GM23338 (cell line): Measurements from ENCODE around the gene SNX2. TPM values are rescaled to one million over a fixed set of nuclear protein-coding genes. Genes with fewer than 3 reads are reported as not detected.

Experiments
- ATAC-seq: fragments of 200-7000 bp; cut with Tn5 transposase; 3 replicates; pipeline ENCODE4 v1.9.1; 2020
- DNase-seq: peaks from one replicate; pipeline ENCODE4 v3.0.0-alpha.2; 2015; ENCODE audit warnings: low spot score
- H2AFZ ChIP-seq: fragments of 200-600 bp; sonication (generic); 2 replicates; pipeline ENCODE4 v1.8.0; 2016; ENCODE audit warnings: antibody characterized with exemption, mild to moderate bottlenecking, moderate library complexity
- H3F3A ChIP-seq: fragments of 200-600 bp; sonication (generic); replicated peaks from 2 replicates; pipeline ENCODE4 v1.8.0; 2017; ENCODE audit warnings: antibody characterized with exemption, mixed run types, low read depth
- H3K27ac ChIP-seq: fragments of 200-600 bp; sonication (generic); 2 replicates; pipeline ENCODE4 v1.6.1; 2016; ENCODE audit warnings: low read depth
- H3K27me3 ChIP-seq: fragments of 200-600 bp; sonication (generic); 2 replicates; pipeline ENCODE4 v1.8.0; 2016; ENCODE audit warnings: mild to moderate bottlenecking, mixed run types, moderate library complexity; ENCODE audit not compliant: insufficient read depth
- H3K36me3 ChIP-seq: fragments of 200-600 bp; sonication (generic); 2 replicates; pipeline ENCODE4 v1.8.0; 2016; ENCODE audit warnings: mild to moderate bottlenecking; ENCODE audit not compliant: insufficient read depth
- H3K4me1 ChIP-seq: fragments of 200-600 bp; sonication (generic); 2 replicates; pipeline ENCODE4 v1.8.0; 2016; ENCODE audit warnings: mild to moderate bottlenecking, moderate library complexity; ENCODE audit not compliant: insufficient read depth
- H3K4me2 ChIP-seq: fragments of 200-600 bp; sonication (generic); 2 replicates; pipeline ENCODE4 v1.7.1; 2017; ENCODE audit warnings: mixed run types
- H3K4me3 ChIP-seq: fragments of 200-600 bp; sonication (generic); 2 replicates; pipeline ENCODE4 v1.6.1; 2016; ENCODE audit warnings: mixed run types
- H3K79me2 ChIP-seq: fragments of 200-600 bp; sonication (generic); replicated peaks from 2 replicates; pipeline ENCODE4 v1.8.0; 2017; ENCODE audit warnings: mild to moderate bottlenecking; ENCODE audit not compliant: insufficient read depth
- H3K9me2 ChIP-seq: fragments of 200-600 bp; sonication (generic); 2 replicates; pipeline ENCODE4 v1.8.0; 2017; ENCODE audit not compliant: insufficient read depth
- H4K20me1 ChIP-seq: fragments of 200-600 bp; sonication (generic); replicated peaks from 2 replicates; pipeline ENCODE4 v1.8.0; 2017; ENCODE audit warnings: mild to moderate bottlenecking; ENCODE audit not compliant: insufficient read depth
- H3K27ac Mint-ChIP-seq: 2 replicates; pipeline ENCODE4 v1.8.0; 2020; ENCODE audit warnings: inconsistent platforms, mild to moderate bottlenecking, moderate library complexity, mixed read lengths
- H3K27me3 Mint-ChIP-seq: 3 replicates; pipeline ENCODE4 v1.8.0; 2022; ENCODE audit warnings: low read depth, mild to moderate bottlenecking, moderate library complexity, mixed read lengths, inconsistent platforms; ENCODE audit not compliant: insufficient read depth, poor library complexity
- H3K36me3 Mint-ChIP-seq: 3 replicates; pipeline ENCODE4 v1.8.0; 2021; ENCODE audit warnings: low read depth, mild to moderate bottlenecking, inconsistent platforms, moderate library complexity, mixed read lengths
- H3K4me1 Mint-ChIP-seq: 3 replicates; pipeline ENCODE4 v1.8.0; 2020; ENCODE audit warnings: mild to moderate bottlenecking, inconsistent platforms, mixed read lengths
- H3K4me3 Mint-ChIP-seq: 3 replicates; pipeline ENCODE4 v1.8.0; 2021; ENCODE audit warnings: moderate library complexity, mild to moderate bottlenecking, inconsistent platforms, mixed read lengths
- H3K9me3 Mint-ChIP-seq: 3 replicates; pipeline ENCODE4 v1.8.0; 2020; ENCODE audit warnings: moderate library complexity, mild to moderate bottlenecking, inconsistent platforms, mixed read lengths
- CREB1 ChIP-seq: fragments of 250-450 bp; sonication (Bioruptor Pico); IDR thresholded peaks from 2 replicates; pipeline ENCODE4 v1.5.0; 2020; ENCODE audit warnings: low read depth, mild to moderate bottlenecking, moderate library complexity
- CTCF ChIP-seq, 2 experiments: fragments of 200-600 bp in 1 of 2; sonication (generic) in 1 of 2; conservative IDR thresholded peaks; 2 replicates each; pipeline versions ENCODE4 v1.5.1 to v1.6.1; 2016 to 2017; ENCODE audit warnings: antibody characterized with exemption in 2 of 2, low read depth in 2 of 2, mild to moderate bottlenecking in 2 of 2, moderate library complexity in 1 of 2
- EZH2 ChIP-seq: fragments of 200-600 bp; sonication (generic); IDR thresholded peaks from one replicate; pipeline ENCODE4 v1.8.0; 2017; ENCODE audit warnings: antibody characterized with exemption, mild to moderate bottlenecking, low read depth; ENCODE audit not compliant: unreplicated experiment
- EZH2phosphoT487 ChIP-seq: fragments of 200-600 bp; sonication (generic); IDR thresholded peaks from one replicate; pipeline ENCODE4 v1.8.1; 2018; ENCODE audit warnings: antibody characterized with exemption; ENCODE audit not compliant: unreplicated experiment
- JUNB ChIP-seq: IDR thresholded peaks from one replicate; pipeline ENCODE4 v1.6.1; 2016; ENCODE audit warnings: antibody characterized with exemption; ENCODE audit not compliant: unreplicated experiment
- NANOG ChIP-seq: IDR thresholded peaks from 2 replicates; pipeline ENCODE4 v1.6.1; 2016; ENCODE audit warnings: antibody characterized with exemption, borderline replicate concordance
- POLR2AphosphoS5 ChIP-seq: IDR thresholded peaks from 2 replicates; pipeline ENCODE4 v1.6.1; 2016; ENCODE audit warnings: antibody characterized with exemption, low read depth
- STAT1 ChIP-seq: IDR thresholded peaks from one replicate; pipeline ENCODE4 v1.6.1; 2016; ENCODE audit warnings: antibody characterized with exemption; ENCODE audit not compliant: unreplicated experiment
- ZNF331 ChIP-seq: fragments of 250-450 bp; sonication (Bioruptor Pico); IDR thresholded peaks from 2 replicates; pipeline ENCODE4 v1.5.0; 2020; ENCODE audit warnings: low read depth, mild to moderate bottlenecking, moderate library complexity
- polyA plus RNA-seq: library from polyadenylated mRNA; unstranded; fragments of >200 nt; fragmentation: Nextera tagmentation; extraction: Ambion mirVana; gene quantifications from 2 replicates; pipeline ENCODE4 v1.2.1, GENCODE V29; 2016
- total RNA-seq: library from RNA; depleted of rRNA; stranded (reverse); fragments of >200 nt; shearing (Covaris generic); gene quantifications from 2 replicates; pipeline ENCODE4 v1.2.3, GENCODE V29; 2014
- TF ChIP-seq, protein P1 (sequence below): fragments of 250-450 bp; sonication (Bioruptor Pico); IDR thresholded peaks from 2 replicates; pipeline ENCODE4 v1.5.0; 2020; ENCODE audit warnings: mild to moderate bottlenecking, moderate library complexity
- TF ChIP-seq, protein P2 (sequence below): IDR thresholded peaks from 2 replicates; pipeline ENCODE4 v1.6.1; 2016; ENCODE audit warnings: antibody characterized with exemption
- TF ChIP-seq, protein P3 (sequence below): IDR thresholded peaks from one replicate; pipeline ENCODE4 v1.6.1; 2018; ENCODE audit warnings: antibody characterized with exemption; ENCODE audit not compliant: unreplicated experiment

Gene SNX2
- total and polyA plus RNA-seq, 2 experiments from 2014 or later, result 50.8 to 67.8 TPM

DNA sequence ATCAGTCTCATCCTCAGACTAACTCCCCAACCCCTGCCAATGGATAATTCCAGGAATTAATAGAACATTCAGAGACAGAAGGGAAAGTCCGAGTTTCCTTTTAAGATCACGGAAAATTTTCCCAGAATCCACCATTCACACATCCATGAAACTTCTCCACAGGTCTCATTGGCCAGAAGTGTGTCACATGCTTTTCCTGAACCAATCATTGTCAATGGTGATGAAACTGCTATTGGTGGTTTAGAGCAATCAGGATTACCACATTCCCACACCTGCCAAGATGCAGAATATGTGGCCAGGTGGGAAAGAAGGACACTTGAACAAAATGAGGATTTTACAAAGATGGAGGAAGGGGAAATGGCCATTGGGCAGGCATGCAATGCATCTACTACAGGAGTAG is 29.3 kb upstream of the SNX2 start:
- no peaks in the 10 kb centered on the region for H3K27me3 ChIP-seq
- H3K27me3 Mint-ChIP-seq, result no peaks in the 10 kb centered on the region
- ATAC-seq (no peak), DNase-seq (no peak)
- H3K4me3 Mint-ChIP-seq, result no peak overlapping the region
- H3K9me2 ChIP-seq, result no peaks in the 10 kb centered on the region; the same call in 1 of the 2 replicates
- H3K27ac ChIP-seq, result no peak overlapping the region
- no peaks in the 10 kb centered on the region for H3K9me3 Mint-ChIP-seq
- H3K4me3 ChIP-seq, result no peak overlapping the region
- H4K20me1 ChIP-seq, result no peaks in the 10 kb centered on the region
- H3K36me3 ChIP-seq, result no peaks in the 10 kb centered on the region
- H3K4me2 ChIP-seq, result no peak overlapping the region
- H3K79me2 ChIP-seq, result no peaks in the 10 kb centered on the region
- no peaks in the 10 kb centered on the region for H3K4me1 ChIP-seq
- no peaks in the 10 kb centered on the region for H3F3A ChIP-seq
- H3K27ac Mint-ChIP-seq, result no peak overlapping the region
- TF ChIP-seq, protein P1, sequence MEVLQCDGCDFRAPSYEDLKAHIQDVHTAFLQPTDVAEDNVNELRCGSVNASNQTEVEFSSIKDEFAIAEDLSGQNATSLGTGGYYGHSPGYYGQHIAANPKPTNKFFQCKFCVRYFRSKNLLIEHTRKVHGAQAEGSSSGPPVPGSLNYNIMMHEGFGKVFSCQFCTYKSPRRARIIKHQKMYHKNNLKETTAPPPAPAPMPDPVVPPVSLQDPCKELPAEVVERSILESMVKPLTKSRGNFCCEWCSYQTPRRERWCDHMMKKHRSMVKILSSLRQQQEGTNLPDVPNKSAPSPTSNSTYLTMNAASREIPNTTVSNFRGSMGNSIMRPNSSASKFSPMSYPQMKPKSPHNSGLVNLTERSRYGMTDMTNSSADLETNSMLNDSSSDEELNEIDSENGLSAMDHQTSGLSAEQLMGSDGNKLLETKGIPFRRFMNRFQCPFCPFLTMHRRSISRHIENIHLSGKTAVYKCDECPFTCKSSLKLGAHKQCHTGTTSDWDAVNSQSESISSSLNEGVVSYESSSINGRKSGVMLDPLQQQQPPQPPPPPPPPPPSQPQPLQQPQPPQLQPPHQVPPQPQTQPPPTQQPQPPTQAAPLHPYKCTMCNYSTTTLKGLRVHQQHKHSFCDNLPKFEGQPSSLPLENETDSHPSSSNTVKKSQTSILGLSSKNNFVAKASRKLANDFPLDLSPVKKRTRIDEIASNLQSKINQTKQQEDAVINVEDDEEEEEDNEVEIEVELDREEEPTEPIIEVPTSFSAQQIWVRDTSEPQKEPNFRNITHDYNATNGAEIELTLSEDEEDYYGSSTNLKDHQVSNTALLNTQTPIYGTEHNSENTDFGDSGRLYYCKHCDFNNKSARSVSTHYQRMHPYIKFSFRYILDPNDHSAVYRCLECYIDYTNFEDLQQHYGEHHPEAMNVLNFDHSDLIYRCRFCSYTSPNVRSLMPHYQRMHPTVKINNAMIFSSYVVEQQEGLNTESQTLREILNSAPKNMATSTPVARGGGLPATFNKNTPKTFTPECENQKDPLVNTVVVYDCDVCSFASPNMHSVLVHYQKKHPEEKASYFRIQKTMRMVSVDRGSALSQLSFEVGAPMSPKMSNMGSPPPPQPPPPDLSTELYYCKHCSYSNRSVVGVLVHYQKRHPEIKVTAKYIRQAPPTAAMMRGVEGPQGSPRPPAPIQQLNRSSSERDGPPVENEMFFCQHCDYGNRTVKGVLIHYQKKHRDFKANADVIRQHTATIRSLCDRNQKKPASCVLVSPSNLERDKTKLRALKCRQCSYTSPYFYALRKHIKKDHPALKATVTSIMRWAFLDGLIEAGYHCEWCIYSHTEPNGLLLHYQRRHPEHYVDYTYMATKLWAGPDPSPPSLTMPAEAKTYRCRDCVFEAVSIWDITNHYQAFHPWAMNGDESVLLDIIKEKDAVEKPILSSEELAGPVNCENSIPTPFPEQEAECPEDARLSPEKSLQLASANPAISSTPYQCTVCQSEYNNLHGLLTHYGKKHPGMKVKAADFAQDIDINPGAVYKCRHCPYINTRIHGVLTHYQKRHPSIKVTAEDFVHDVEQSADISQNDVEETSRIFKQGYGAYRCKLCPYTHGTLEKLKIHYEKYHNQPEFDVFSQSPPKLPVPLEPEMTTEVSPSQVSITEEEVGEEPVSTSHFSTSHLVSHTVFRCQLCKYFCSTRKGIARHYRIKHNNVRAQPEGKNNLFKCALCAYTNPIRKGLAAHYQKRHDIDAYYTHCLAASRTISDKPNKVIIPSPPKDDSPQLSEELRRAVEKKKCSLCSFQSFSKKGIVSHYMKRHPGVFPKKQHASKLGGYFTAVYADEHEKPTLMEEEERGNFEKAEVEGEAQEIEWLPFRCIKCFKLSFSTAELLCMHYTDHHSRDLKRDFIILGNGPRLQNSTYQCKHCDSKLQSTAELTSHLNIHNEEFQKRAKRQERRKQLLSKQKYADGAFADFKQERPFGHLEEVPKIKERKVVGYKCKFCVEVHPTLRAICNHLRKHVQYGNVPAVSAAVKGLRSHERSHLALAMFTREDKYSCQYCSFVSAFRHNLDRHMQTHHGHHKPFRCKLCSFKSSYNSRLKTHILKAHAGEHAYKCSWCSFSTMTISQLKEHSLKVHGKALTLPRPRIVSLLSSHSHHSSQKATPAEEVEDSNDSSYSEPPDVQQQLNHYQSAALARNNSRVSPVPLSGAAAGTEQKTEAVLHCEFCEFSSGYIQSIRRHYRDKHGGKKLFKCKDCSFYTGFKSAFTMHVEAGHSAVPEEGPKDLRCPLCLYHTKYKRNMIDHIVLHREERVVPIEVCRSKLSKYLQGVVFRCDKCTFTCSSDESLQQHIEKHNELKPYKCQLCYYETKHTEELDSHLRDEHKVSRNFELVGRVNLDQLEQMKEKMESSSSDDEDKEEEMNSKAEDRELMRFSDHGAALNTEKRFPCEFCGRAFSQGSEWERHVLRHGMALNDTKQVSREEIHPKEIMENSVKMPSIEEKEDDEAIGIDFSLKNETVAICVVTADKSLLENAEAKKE, result no peak
- TF ChIP-seq, protein P2, sequence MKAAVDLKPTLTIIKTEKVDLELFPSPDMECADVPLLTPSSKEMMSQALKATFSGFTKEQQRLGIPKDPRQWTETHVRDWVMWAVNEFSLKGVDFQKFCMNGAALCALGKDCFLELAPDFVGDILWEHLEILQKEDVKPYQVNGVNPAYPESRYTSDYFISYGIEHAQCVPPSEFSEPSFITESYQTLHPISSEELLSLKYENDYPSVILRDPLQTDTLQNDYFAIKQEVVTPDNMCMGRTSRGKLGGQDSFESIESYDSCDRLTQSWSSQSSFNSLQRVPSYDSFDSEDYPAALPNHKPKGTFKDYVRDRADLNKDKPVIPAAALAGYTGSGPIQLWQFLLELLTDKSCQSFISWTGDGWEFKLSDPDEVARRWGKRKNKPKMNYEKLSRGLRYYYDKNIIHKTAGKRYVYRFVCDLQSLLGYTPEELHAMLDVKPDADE, result no peak
- TF ChIP-seq STAT1 (no peak), JUNB (no peak), POLR2AphosphoS5 (no peak), NANOG (no peak), EZH2 (no peak), ZNF331 (CRISPR knock-in tag) (no peak), EZH2phosphoT487 (no peak), CREB1 (CRISPR knock-in tag) (no peak), CTCF (conservative IDR thresholded peaks at IDR 0.05; ENCODE audit: low read depth in 2 of 2) (no peak)
- TF ChIP-seq, protein P3, sequence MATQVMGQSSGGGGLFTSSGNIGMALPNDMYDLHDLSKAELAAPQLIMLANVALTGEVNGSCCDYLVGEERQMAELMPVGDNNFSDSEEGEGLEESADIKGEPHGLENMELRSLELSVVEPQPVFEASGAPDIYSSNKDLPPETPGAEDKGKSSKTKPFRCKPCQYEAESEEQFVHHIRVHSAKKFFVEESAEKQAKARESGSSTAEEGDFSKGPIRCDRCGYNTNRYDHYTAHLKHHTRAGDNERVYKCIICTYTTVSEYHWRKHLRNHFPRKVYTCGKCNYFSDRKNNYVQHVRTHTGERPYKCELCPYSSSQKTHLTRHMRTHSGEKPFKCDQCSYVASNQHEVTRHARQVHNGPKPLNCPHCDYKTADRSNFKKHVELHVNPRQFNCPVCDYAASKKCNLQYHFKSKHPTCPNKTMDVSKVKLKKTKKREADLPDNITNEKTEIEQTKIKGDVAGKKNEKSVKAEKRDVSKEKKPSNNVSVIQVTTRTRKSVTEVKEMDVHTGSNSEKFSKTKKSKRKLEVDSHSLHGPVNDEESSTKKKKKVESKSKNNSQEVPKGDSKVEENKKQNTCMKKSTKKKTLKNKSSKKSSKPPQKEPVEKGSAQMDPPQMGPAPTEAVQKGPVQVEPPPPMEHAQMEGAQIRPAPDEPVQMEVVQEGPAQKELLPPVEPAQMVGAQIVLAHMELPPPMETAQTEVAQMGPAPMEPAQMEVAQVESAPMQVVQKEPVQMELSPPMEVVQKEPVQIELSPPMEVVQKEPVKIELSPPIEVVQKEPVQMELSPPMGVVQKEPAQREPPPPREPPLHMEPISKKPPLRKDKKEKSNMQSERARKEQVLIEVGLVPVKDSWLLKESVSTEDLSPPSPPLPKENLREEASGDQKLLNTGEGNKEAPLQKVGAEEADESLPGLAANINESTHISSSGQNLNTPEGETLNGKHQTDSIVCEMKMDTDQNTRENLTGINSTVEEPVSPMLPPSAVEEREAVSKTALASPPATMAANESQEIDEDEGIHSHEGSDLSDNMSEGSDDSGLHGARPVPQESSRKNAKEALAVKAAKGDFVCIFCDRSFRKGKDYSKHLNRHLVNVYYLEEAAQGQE, result no peak
- H2AFZ ChIP-seq, result no peak overlapping the region
- no peaks in the 10 kb centered on the region for H3K36me3 Mint-ChIP-seq
- H3K4me1 Mint-ChIP-seq, result no peaks in the 10 kb centered on the region; the same call in 2 of the 3 replicates
